Vagina (tissue), 2 donors: ENCODE results near the gene RPAP2.

Experiments used
- POLR2A ChIP-seq, 2 donors: fragments of 450-650 bp; IDR thresholded peaks; one replicate each; pipeline ENCODE4 v1.6.1; 2017; ENCODE audit warnings: antibody characterized with exemption in 2 of 2, mild to moderate bottlenecking in 2 of 2, moderate library complexity in 2 of 2
- POLR2AphosphoS5 ChIP-seq, 2 donors: sonication (generic); formaldehyde crosslinking; IDR thresholded peaks; one replicate each; pipeline ENCODE4 v1.9.0; 2017; ENCODE audit warnings: antibody characterized with exemption in 2 of 2, mild to moderate bottlenecking in 2 of 2, low read depth in 1 of 2; ENCODE audit not compliant: insufficient read depth in 1 of 2
- TF ChIP-seq, protein P1 (sequence below), 3 experiments: fragments of 450-650 bp in 2 of 3; fragments of 200-600 bp in 1 of 3; sonication (generic) in 1 of 3; IDR thresholded peaks; one replicate each; pipeline ENCODE4 v1.5.1; 2017 to 2019; ENCODE audit warnings: antibody characterized with exemption in 3 of 3, mild to moderate bottlenecking in 2 of 3, moderate library complexity in 2 of 3

DNA sequence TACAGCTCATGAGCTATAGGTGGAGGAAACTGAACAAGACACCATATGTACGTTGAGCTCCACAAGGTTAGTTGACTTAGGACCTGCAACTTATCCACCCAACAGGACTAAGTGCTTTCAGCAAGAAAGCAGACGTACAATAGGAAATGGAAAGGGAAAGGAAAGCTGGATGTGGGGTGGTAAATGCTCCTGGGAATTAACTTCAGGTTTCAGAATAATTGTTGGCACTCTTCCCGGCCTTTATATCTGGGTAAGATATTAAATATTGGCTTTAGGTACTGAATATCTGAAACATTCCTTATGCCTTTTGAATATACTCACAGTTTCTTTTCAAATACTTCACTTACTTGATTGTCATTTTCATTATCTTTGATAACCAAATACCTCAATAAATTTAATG is 36.3 kb upstream of the RPAP2 start:
- TF ChIP-seq, protein P1, sequence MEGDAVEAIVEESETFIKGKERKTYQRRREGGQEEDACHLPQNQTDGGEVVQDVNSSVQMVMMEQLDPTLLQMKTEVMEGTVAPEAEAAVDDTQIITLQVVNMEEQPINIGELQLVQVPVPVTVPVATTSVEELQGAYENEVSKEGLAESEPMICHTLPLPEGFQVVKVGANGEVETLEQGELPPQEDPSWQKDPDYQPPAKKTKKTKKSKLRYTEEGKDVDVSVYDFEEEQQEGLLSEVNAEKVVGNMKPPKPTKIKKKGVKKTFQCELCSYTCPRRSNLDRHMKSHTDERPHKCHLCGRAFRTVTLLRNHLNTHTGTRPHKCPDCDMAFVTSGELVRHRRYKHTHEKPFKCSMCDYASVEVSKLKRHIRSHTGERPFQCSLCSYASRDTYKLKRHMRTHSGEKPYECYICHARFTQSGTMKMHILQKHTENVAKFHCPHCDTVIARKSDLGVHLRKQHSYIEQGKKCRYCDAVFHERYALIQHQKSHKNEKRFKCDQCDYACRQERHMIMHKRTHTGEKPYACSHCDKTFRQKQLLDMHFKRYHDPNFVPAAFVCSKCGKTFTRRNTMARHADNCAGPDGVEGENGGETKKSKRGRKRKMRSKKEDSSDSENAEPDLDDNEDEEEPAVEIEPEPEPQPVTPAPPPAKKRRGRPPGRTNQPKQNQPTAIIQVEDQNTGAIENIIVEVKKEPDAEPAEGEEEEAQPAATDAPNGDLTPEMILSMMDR (IDR thresholded peaks at IDR 0.05) = no peak
- TF ChIP-seq POLR2A (IDR thresholded peaks at IDR 0.05) (no peak), POLR2AphosphoS5 (IDR thresholded peaks at IDR 0.05; ENCODE audit: insufficient read depth in 1 of 2, low read depth in 1 of 2) (no peak)
